SK-N-MC (cell line): ENCODE data around the gene PTPN14.

ENCODE experiments used
- DNase-seq: peaks from one replicate; pipeline ENCODE4 v3.0.0-alpha.2; 2011; ENCODE audit warnings: low read depth, low spot score
- H3K27ac ChIP-seq: fragments of 200-600 bp; sonication (generic); 2 replicates; pipeline ENCODE4 v1.5.1; 2016; ENCODE audit warnings: mixed run types
- H3K36me3 ChIP-seq: fragments of 200-600 bp; sonication (generic); 2 replicates; pipeline ENCODE4 v1.6.1; 2017; ENCODE audit warnings: antibody characterized with exemption, low read length, mixed read lengths; ENCODE audit not compliant: insufficient read depth
- H3K4me3 ChIP-seq: fragments of 200-600 bp; sonication (generic); 2 replicates; pipeline ENCODE4 v1.5.1; 2016
- H3K9ac ChIP-seq: fragments of 200-600 bp; sonication (generic); 2 replicates; pipeline ENCODE4 v1.8.0; 2017; ENCODE audit warnings: mixed run types, mixed read lengths; ENCODE audit not compliant: insufficient read length
- H3K9me3 ChIP-seq: fragments of 200-600 bp; sonication (generic); 2 replicates; pipeline ENCODE4 v1.6.1; 2017; ENCODE audit warnings: low read depth, mild to moderate bottlenecking, antibody characterized with exemption, low read length, moderate library complexity, mixed read lengths
- EZH2 ChIP-seq: fragments of 200-600 bp; sonication (generic); IDR thresholded peaks from one replicate; pipeline ENCODE4 v1.6.1; 2017; ENCODE audit warnings: antibody characterized with exemption
- FOXP2 ChIP-seq: optimal IDR thresholded peaks from 2 replicates; pipeline ENCODE3; 2011; ENCODE audit warnings: mild to moderate bottlenecking, moderate library complexity; ENCODE audit not compliant: insufficient read depth; ENCODE audit errors: extremely low read length, control extremely low read depth
- POLR2AphosphoS5 ChIP-seq: IDR thresholded peaks from 2 replicates; pipeline ENCODE4 v1.6.1; 2012; ENCODE audit warnings: mild to moderate bottlenecking, low read depth, low read length, borderline replicate concordance

The PTPN14 gene

GRCh38 chr1:214377485-214377884 lies 173.9 kb downstream of the PTPN14 start:
- no peaks in the 10 kb centered on the region for H3K9me3 ChIP-seq
- no peak for TF ChIP-seq EZH2
- TF ChIP-seq FOXP2: no peak
- TF ChIP-seq POLR2AphosphoS5: no peak
- H3K27ac ChIP-seq: no peak overlapping the region
- peaks cover 4% of the 10 kb centered on the region for H3K36me3 ChIP-seq
- no peak overlapping the region for H3K4me3 ChIP-seq
- H3K9ac ChIP-seq: no peak overlapping the region
- no peak for DNase-seq

- TF ChIP-seq POLR2AphosphoS5 (no peak), EZH2 (no peak), FOXP2 (no peak)
- Histone ChIP-seq H3K27ac (no peak overlapping the region), H3K9ac (no peak overlapping the region), H3K36me3 (peaks cover 18% of the 10 kb centered on the region; the same call in 1 of the 2 replicates), H3K4me3 (no peak overlapping the region), H3K9me3 (no peaks in the 10 kb centered on the region)
- DNase-seq: no peak
Measured at GRCh38 chr1:214372092-214372491, 179.3 kb downstream of the PTPN14 start.

GRCh38 chr1:214370615-214371014 lies 180.8 kb downstream of the PTPN14 start:
- H3K4me3 ChIP-seq: no peak overlapping the region
- DNase-seq: no peak
- H3K9ac ChIP-seq: no peak overlapping the region
- H3K27ac ChIP-seq: no peak overlapping the region
- TF ChIP-seq FOXP2 (no peak), POLR2AphosphoS5 (no peak), EZH2 (no peak)
- H3K9me3 ChIP-seq: no peaks in the 10 kb centered on the region
- H3K36me3 ChIP-seq: peaks cover 18% of the 10 kb centered on the region; the same call in 1 of the 2 replicates

GRCh38 chr1:214369364-214369763 lies 182.0 kb downstream of the PTPN14 start:
- TF ChIP-seq POLR2AphosphoS5: no peak
- no peak overlapping the region for H3K9ac ChIP-seq
- H3K4me3 ChIP-seq: no peak overlapping the region
- no peak for DNase-seq
- no peak overlapping the region for H3K27ac ChIP-seq
- no peaks in the 10 kb centered on the region for H3K9me3 ChIP-seq
- H3K36me3 ChIP-seq: peaks cover 18% of the 10 kb centered on the region; the same call in 1 of the 2 replicates

GRCh38 chr1:214367841-214368240 lies 183.6 kb downstream of the PTPN14 start:
- Histone ChIP-seq H3K9ac (no peak overlapping the region), H3K9me3 (no peaks in the 10 kb centered on the region), H3K27ac (no peak overlapping the region), H3K36me3 (peaks cover 18% of the 10 kb centered on the region; the same call in 1 of the 2 replicates), H3K4me3 (no peak overlapping the region)
- TF ChIP-seq POLR2AphosphoS5 (no peak), EZH2 (no peak), FOXP2 (no peak)
- no peak for DNase-seq

GRCh38 chr1:214364786-214365295 lies 186.6 kb downstream of the PTPN14 start:
- H3K4me3 ChIP-seq: no peak overlapping the region
- no peak for DNase-seq
- no peaks in the 10 kb centered on the region for H3K9me3 ChIP-seq
- TF ChIP-seq FOXP2: no peak
- TF ChIP-seq EZH2: no peak
- no peak overlapping the region for H3K9ac ChIP-seq
- peaks cover 27% of the 10 kb centered on the region; the same call in 1 of the 2 replicates for H3K36me3 ChIP-seq
- H3K27ac ChIP-seq: no peak overlapping the region

GRCh38 chr1:214364386-214364785 lies 187.0 kb downstream of the PTPN14 start:
- no peak overlapping the region for H3K4me3 ChIP-seq
- no peak overlapping the region for H3K27ac ChIP-seq
- DNase-seq: no peak
- TF ChIP-seq EZH2: no peak
- TF ChIP-seq POLR2AphosphoS5: no peak
- no peak for TF ChIP-seq FOXP2
- no peak overlapping the region for H3K9ac ChIP-seq
- no peaks in the 10 kb centered on the region for H3K9me3 ChIP-seq
- peaks cover 24% of the 10 kb centered on the region; the same call in 1 of the 2 replicates for H3K36me3 ChIP-seq

- no peak overlapping the region for H3K9ac ChIP-seq
- H3K4me3 ChIP-seq: no peak overlapping the region
- no peaks in the 10 kb centered on the region for H3K9me3 ChIP-seq
- TF ChIP-seq POLR2AphosphoS5: no peak
- no peak for TF ChIP-seq FOXP2
- H3K27ac ChIP-seq: no peak overlapping the region
- H3K36me3 ChIP-seq: peaks cover 19% of the 10 kb centered on the region; the same call in 1 of the 2 replicates
- no peak for DNase-seq
Measured at GRCh38 chr1:214363386-214363785, 188.0 kb downstream of the PTPN14 start.

- DNase-seq: no peak
- H3K36me3 ChIP-seq: peaks cover 15% of the 10 kb centered on the region; the same call in 1 of the 2 replicates
- TF ChIP-seq FOXP2: no peak
- no peak for TF ChIP-seq EZH2
- TF ChIP-seq POLR2AphosphoS5: no peak
- no peak overlapping the region for H3K4me3 ChIP-seq
- H3K9me3 ChIP-seq: no peaks in the 10 kb centered on the region
- no peak overlapping the region for H3K27ac ChIP-seq
- no peak overlapping the region for H3K9ac ChIP-seq
Measured at GRCh38 chr1:214362188-214362882, 189.1 kb downstream of the PTPN14 start.
